MCF 10A (cell line): ENCODE data around the gene SLCO2A1. TPM values are rescaled to one million over a fixed set of nuclear protein-coding genes. Genes with fewer than 3 reads are reported as not detected.

Experiments
- BruUV-seq: library from RNA; stranded (reverse); fragments of 400-500 nt; replicated peaks from 2 replicates; lab custom pipeline; 2021; lab: Mats Ljungman, UMichigan
- CTCF ChIA-PET: fragments of 300-600 bp; sonication (Branson Sonifier 250); formaldehyde crosslinking; extraction: SDS; loops from one replicate; lab custom pipeline; 2021; ENCODE audit warnings: antibody characterized with exemption, inconsistent platforms; lab: Yijun Ruan, JAX
- POLR2A ChIA-PET: fragments of 300-600, 350-650 bp; sonication (Branson Sonifier 250); formaldehyde crosslinking; extraction: SDS; loops from one replicate; lab custom pipeline; 2020; ENCODE audit warnings: antibody characterized with exemption, inconsistent platforms; lab: Yijun Ruan, JAX
- DNase-seq: peaks from one replicate; pipeline ENCODE4 v3.0.0-alpha.2; 2018; ENCODE audit not compliant: unreplicated experiment
- H3K27ac Mint-ChIP-seq: one replicate; pipeline ENCODE4 v1.8.0; 2022; ENCODE audit warnings: mild to moderate bottlenecking, low read depth, mixed read lengths; ENCODE audit not compliant: unreplicated experiment
- H3K27me3 Mint-ChIP-seq: one replicate; pipeline ENCODE4 v1.8.0; 2022; ENCODE audit warnings: mixed read lengths; ENCODE audit not compliant: insufficient read depth, unreplicated experiment
- H3K36me3 Mint-ChIP-seq: one replicate; pipeline ENCODE4 v1.8.0; 2022; ENCODE audit warnings: mild to moderate bottlenecking, moderate library complexity, mixed read lengths; ENCODE audit not compliant: insufficient read depth, unreplicated experiment
- H3K4me1 Mint-ChIP-seq: one replicate; pipeline ENCODE4 v1.8.0; 2022; ENCODE audit warnings: mixed read lengths; ENCODE audit not compliant: insufficient read depth, unreplicated experiment
- H3K4me3 Mint-ChIP-seq: one replicate; pipeline ENCODE4 v1.8.0; 2022; ENCODE audit warnings: mild to moderate bottlenecking, moderate library complexity, mixed read lengths; ENCODE audit not compliant: unreplicated experiment
- H3K9me3 Mint-ChIP-seq: one replicate; pipeline ENCODE4 v1.8.0; 2022; ENCODE audit warnings: mixed read lengths; ENCODE audit not compliant: unreplicated experiment
- intact Hi-C: fragments of 100-400 bp; cut with micrococcal nuclease; formaldehyde crosslinking; loops from 2 replicates; pipeline ENCODE4 v1.14.1; 2022
- total RNA-seq: library from RNA; stranded (reverse); gene quantifications from 2 replicates; pipeline ENCODE4 v1.2.3, GENCODE V29; 2022
- TF ChIP-seq, protein P1 (sequence below): fragments of 200-600 bp; IDR thresholded peaks from one replicate; pipeline ENCODE4 v1.8.0; 2022; ENCODE audit warnings: antibody characterized with exemption, mild to moderate bottlenecking; ENCODE audit not compliant: unreplicated experiment

The SLCO2A1 gene
- total RNA-seq, 1 experiment from 2014 or later: 1.0 TPM

DNA sequence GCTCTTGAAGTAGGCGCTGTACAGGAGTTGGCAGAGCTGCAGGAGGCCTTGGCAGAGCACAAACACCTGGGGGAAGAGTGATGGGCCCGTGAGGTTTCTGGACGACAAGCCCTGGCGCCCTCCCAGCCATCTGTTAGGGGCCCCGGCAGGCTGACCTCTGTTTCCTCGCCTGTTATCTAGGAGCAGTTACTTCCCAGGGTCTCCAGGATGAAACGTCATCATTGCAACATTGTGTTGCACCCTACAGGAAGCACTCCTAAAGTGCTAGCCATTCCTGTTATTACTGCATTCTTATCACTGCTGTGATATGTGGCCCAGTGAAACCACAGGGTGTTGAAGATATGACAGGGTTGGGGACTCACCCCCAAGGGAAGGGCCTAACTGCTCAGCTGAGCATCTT is 50.2 kb downstream of the SLCO2A1 start:
- H3K27ac Mint-ChIP-seq: no peak overlapping the region
- H3K4me1 Mint-ChIP-seq: no peaks in the 10 kb centered on the region
- H3K36me3 Mint-ChIP-seq: no peaks in the 10 kb centered on the region
- intact Hi-C loops: no loop called here
- no peaks in the 10 kb centered on the region for H3K27me3 Mint-ChIP-seq
- TF ChIP-seq, protein P1, sequence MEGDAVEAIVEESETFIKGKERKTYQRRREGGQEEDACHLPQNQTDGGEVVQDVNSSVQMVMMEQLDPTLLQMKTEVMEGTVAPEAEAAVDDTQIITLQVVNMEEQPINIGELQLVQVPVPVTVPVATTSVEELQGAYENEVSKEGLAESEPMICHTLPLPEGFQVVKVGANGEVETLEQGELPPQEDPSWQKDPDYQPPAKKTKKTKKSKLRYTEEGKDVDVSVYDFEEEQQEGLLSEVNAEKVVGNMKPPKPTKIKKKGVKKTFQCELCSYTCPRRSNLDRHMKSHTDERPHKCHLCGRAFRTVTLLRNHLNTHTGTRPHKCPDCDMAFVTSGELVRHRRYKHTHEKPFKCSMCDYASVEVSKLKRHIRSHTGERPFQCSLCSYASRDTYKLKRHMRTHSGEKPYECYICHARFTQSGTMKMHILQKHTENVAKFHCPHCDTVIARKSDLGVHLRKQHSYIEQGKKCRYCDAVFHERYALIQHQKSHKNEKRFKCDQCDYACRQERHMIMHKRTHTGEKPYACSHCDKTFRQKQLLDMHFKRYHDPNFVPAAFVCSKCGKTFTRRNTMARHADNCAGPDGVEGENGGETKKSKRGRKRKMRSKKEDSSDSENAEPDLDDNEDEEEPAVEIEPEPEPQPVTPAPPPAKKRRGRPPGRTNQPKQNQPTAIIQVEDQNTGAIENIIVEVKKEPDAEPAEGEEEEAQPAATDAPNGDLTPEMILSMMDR: no peak
- ChIA-PET POLR2A (no interaction called here), CTCF (no interaction called here)
- BruUV-seq: no TSS peak
- no peak for DNase-seq
- no peaks in the 10 kb centered on the region for H3K9me3 Mint-ChIP-seq
- no peak overlapping the region for H3K4me3 Mint-ChIP-seq

DNA sequence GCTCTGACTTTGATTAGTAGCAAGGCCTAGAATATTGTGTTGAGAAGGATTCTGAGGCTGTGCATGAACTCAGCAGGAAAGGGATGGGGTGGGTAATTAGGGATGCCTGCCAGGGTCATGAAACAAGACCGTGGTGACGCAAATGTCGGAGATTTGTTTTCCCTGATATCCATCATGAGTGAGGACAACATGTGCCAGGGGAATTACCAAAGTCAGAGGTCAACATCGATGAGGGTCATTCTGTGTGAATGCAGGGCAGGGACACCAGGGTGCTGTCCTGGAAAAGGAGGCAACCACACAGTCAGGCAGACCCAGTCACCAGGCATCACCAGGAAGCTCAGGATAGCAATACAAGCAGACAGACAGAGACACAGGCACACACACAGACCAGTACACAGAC is 52.2 kb downstream of the SLCO2A1 start:
- Mint-ChIP-seq H3K4me1 (peaks cover 4% of the 10 kb centered on the region), H3K4me3 (no peak overlapping the region), H3K27me3 (no peaks in the 10 kb centered on the region), H3K36me3 (no peaks in the 10 kb centered on the region), H3K27ac (no peak overlapping the region), H3K9me3 (peaks cover 1% of the 10 kb centered on the region)
- no peak for DNase-seq
- ChIA-PET CTCF (interaction anchor here (0.7 to 1.8 kb wide), 2 partner anchors 13 to 1103 kb away, joined by 3 to 6 read pairs; no protein-coding TSS in a partner anchor), POLR2A (interaction anchor here (0.9 kb wide), 1 partner anchor 15 kb away, joined by 3 read pairs; no protein-coding TSS in a partner anchor)
- intact Hi-C loops: no loop called here
- BruUV-seq: no TSS peak
- TF ChIP-seq, protein P1: no peak

DNA sequence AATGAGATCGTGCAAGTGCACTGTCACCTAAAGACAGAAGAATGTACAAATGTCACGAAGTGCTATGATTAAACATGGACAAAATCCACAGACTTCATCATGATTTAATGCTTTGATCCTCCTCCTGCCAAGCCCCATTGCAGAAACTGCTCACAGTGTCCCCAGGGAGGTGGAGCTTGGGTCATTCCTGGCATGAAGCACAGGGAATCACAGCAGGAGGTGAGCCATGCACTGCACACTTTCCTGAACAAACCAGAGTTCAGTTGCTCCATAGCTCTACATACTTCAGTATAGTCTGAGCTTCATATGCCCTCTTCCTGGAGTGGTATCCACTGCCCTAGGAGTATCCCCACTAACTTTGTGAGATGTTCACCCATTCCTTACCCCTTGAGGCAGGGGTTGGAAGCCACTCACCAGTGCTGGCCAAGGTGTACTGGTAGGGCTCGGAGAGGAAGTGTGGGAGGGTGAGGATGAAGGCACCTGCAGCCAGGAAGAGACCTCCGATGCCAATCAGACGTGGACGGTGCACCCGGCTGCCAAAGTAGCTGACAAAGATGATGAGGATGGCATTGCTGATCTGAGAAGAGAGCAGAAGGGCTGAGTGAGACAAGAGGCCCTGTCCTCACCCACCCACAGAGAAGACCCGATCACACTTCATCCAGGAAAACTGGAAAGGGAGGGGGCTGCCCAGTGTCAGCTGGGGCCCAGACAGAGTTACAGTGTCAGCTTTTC is 56.3 kb downstream of the SLCO2A1 start:
- ChIA-PET POLR2A (no interaction called here), CTCF (interaction anchor here (0.6 to 1.4 kb wide), 3 partner anchors 12 to 734 kb away, joined by 3 to 6 read pairs (median 3); no protein-coding TSS in a partner anchor)
- intact Hi-C loops: no loop called here
- DNase-seq: peak; percentile 63
- TF ChIP-seq, protein P1: no peak
- BruUV-seq: no TSS peak
- Mint-ChIP-seq H3K27me3 (no peaks in the 10 kb centered on the region), H3K27ac (no peak overlapping the region), H3K4me1 (peaks cover 4% of the 10 kb centered on the region), H3K4me3 (no peak overlapping the region), H3K36me3 (no peaks in the 10 kb centered on the region), H3K9me3 (peaks cover 10% of the 10 kb centered on the region)

DNA sequence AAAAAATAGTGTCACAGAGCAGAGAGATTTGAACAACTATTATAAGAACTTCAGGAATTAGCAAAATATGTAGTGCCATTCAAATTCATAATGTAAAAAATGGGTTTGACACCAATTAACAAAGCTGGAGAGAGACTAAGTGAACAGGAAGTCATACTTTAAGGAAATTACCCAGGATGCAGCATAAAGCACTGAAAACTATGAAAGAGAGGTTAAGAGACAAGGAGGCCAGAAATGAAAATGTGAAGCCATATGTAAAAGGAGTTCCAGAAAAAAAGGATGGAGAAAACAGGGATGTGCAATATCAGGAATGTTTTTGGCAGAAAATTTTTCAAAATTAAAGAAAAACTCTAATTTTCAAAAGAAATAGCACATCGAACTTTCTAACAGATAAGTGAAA is 57.6 kb downstream of the SLCO2A1 start:
- Mint-ChIP-seq H3K4me1 (peaks cover 4% of the 10 kb centered on the region), H3K4me3 (no peak overlapping the region), H3K36me3 (no peaks in the 10 kb centered on the region), H3K9me3 (peaks cover 10% of the 10 kb centered on the region), H3K27ac (no peak overlapping the region), H3K27me3 (no peaks in the 10 kb centered on the region)
- no TSS peak for BruUV-seq
- DNase-seq: no peak
- intact Hi-C loops: no loop called here
- ChIA-PET POLR2A (interaction anchor here (1.0 kb wide), 1 partner anchor 9 kb away, joined by 3 read pairs; no protein-coding TSS in a partner anchor), CTCF (interaction anchor here (0.7 to 0.9 kb wide), 2 partner anchors 8 to 116 kb away, joined by 3 to 4 read pairs; no protein-coding TSS in a partner anchor)
- TF ChIP-seq, protein P1: no peak
